Forelimb muscle (tissue), 1 donor: Measurements from ENCODE around the gene PHACTR4. TPM values are rescaled to one million over a fixed set of nuclear protein-coding genes. Genes with fewer than 3 reads are reported as not detected.
"Not testable (repeated sequence)": the region's sequence is repeated elsewhere in the genome, so short reads cannot be mapped to it uniquely, and the experiment has no call there.

Source experiments
- DNase-seq: peaks from one replicate; pipeline ENCODE4 v3.0.0-alpha.2; 2013; ENCODE audit warnings: low read depth
- polyA plus RNA-seq: library from polyadenylated mRNA; unstranded; fragments of 120-200 nt; gene quantifications from one replicate; pipeline ENCODE4 v1.2.1, GENCODE V29; 2013; ENCODE audit not compliant: insufficient read length

Gene PHACTR4
- polyA plus RNA-seq, 1 donor, result 23.4 TPM

DNA sequence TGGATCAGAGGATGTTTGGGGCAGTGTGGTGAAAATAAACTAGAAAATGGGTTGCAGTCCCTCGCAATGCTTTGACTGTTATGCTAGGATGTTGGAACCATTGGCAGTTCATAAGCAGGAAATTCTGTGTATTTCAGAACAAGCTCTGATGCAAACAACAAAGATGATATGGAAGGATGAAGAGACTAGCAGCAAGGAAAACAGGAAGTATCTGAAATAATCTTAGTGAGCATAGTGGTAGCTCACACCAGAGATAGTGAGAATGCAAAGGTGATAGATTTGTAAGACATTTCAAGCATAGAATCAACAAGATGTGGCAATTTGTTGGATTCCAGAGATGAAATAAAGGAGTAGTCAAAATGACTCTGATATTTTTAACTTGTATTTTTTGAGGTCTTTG lies 125.2 kb downstream of the PHACTR4 start:
- DNase-seq, result no peak

DNA sequence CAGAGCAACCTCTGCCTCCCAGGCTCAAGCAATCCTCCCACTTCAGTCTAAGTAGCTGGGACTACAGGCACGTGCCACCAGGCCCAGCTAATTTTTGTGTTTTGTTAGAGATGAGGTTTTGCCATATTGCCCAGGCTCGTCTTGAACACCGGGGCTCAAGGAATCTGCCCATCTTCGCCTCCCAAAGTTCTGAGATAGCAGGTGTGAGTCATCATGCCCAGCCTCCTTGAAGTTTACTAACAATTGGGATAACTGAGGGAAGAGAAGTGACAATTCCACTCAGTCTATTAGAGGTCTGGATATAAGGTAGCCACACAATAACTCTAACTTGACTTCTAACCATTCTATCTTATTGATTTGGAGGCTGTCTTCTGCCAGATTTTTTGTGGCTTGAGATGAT lies 130.0 kb downstream of the PHACTR4 start:
- no peak for DNase-seq

DNA sequence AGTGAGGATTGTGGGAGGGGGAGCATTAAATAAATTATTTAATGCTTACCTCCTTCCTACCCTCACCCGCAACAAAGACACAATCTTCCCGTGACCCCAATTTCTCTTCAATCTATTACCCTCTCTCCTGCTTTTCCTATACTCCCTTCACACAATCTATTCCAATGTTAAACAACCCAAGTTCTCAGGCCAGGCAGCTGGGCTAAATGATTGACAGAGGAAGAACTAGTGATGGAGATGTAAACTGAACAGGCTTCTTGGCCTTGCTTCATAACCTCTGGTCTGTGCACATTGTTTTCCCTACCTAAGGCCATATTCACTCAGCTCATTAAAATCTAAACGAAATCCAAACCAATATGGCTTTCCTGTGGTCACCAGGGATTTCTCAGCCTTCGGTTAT lies 132.4 kb downstream of the PHACTR4 start:
- no peak for DNase-seq

DNA sequence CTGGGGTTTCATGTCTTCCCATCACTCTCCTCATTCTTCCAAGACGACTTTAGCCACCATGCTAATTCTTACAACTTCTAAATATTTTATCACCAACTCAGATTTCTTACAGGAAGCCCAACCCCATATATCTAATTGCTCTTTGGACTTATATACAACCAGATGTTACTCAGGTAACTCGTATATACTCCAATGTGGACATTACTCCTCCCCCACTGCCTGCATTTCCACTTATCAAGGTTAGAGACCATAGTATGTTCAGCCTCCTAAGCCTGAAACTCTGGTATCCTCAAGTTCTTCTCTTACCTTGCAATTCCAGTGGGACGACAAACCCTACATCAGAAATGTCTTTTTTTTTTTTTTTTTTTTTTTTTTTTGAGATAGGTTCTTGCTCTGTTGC lies 133.6 kb downstream of the PHACTR4 start:
- DNase-seq, result no peak

DNA sequence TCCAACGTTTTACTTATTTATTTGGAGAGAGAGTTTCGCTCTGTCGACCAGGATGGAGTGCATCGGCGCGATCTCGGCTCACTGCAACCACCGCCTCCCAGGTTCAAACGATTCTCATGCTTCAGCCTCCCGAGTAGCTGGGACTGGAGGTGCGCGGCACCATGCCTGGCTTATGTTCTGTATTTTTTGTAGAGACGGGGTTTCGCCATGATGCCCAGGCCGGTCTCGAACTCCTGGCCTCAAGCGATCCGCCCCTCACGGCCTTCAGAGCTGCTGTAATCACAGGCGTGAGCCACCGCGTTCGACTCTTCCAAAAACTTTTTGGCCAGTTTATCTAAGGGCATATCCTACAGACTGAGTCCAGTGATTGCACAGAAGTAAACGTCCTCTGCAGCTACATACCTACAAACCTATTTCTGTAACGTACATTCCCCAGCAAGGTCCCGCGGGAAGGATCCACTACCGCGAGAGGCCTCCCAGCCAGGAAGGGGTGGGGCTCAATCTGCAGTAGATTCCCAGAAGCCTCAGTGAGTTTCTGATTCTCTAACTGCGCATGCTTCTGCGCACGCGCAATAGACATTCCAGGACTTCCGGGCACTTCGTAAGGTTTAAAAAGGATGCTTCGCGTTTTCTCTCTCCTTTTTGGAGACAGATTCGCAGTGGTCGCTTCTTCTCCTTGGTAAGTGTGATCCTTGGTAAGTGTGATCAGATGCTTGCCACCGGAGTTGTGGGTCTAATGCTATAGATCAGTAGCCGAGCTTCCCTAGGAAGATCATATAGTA lies 136.1 kb downstream of the PHACTR4 start, which contains the start of gene RCC1:
Gene RCC1 (plus strand): TSS at position 638 of the 782 bp plus-strand sequence. CDS start 23,824 bp downstream, outside the sequence.
- DNase-seq, result peak; percentile 99

- DNase-seq, result no peak
These were observed 137.3 kb downstream of the PHACTR4 start for GRCh38 chr1:28506907-28507246.

- DNase-seq, result no peak
These were observed 137.7 kb downstream of the PHACTR4 start for GRCh38 chr1:28507247-28507645.

- no peak for DNase-seq
These were observed 138.3 kb downstream of the PHACTR4 start for GRCh38 chr1:28507646-28508434.

DNA sequence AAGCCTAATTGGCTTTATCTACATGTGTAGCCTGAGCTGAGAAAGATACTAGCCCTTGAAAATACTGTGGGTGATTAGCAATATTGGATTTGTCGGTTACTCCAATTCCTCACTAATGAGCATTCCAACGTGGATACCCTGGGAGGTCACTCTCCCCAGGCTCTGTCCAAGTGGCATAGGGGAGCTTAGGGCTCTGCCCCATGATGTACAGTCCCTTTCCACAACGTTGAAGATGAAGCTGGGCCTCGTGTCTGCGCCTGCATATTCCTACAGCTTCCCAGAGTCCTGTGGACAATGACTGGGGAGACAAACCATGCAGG lies 138.9 kb downstream of the PHACTR4 start:
- DNase-seq, result no peak

- no peak for DNase-seq
These were observed 140.2 kb downstream of the PHACTR4 start for GRCh38 chr1:28509705-28510272.

GRCh38 chr1:28510273-28510969 lies 140.9 kb downstream of the PHACTR4 start:
- no peak for DNase-seq

- no peak for DNase-seq
These were observed 141.5 kb downstream of the PHACTR4 start for GRCh38 chr1:28510970-28511440.

DNA sequence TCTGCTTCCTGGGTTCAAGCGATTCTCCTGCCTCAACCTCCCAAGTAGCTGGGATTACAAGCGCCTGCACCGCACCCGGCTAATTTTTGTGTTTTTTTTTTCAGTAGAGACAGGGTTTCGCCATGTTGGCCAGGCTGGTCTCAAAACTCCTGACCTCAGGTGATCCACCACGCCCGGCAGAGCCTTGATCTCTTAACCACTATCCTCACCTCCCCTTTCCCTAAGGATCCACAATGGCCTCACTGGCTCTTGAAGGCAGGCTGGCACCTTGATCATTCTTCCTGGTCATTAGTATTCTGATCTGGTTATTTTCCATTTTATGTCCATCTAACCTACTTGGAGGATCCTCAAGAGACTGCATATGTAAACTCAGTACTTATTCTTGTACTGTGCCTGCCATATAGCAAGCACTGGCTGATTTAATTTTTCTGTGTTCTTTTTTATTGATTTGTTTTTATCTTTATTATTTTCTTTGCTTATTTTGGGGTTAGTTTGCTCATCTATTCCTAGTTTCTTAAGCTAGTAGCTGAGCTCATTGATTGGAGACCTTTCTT lies 142.6 kb downstream of the PHACTR4 start:
- DNase-seq, result no peak

- DNase-seq, result not testable (repeated sequence)
These were observed 144.9 kb downstream of the PHACTR4 start for GRCh38 chr1:28514445-28514933.

- DNase-seq, result no peak
These were observed 147.0 kb downstream of the PHACTR4 start for GRCh38 chr1:28516518-28516956.

- DNase-seq, result no peak
These were observed 148.1 kb downstream of the PHACTR4 start for GRCh38 chr1:28517649-28517999.

GRCh38 chr1:28518000-28518744 lies 148.6 kb downstream of the PHACTR4 start:
- DNase-seq, result peak; percentile 63

DNA sequence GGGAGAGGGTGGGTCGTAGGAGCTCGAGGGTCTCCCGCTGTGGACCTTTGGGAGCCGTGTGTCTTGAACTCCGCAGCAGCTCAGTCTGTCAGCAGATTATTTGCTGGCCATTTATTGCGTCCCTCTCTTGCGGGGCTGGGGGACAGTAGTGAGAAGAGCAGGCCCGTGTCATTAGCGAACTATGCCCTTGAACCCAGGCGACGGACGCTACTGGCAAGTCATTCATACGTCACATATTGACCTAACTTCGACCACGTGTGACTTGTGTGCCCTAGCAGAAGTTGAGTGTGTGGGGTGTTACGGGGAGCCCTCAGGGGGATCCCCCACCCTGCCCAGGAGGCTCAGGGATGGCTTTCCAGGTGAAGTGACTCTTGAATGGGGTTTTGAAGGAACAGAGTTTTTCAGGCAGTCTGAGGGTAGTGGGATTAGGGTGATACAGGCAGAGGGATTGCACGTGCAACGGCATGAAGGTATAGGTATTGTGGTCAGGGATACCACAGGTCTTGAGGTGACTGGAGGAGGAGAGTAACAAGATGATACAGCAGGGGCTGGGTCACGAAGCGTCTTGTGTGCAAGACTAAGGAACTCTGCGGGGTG lies 149.3 kb downstream of the PHACTR4 start:
- no peak for DNase-seq

GRCh38 chr1:28519946-28520725 lies 150.6 kb downstream of the PHACTR4 start:
- DNase-seq, result no peak

- not testable (repeated sequence) for DNase-seq
These were observed 151.3 kb downstream of the PHACTR4 start for GRCh38 chr1:28520796-28521195.
